ENCODE measurements around the gene ZMYND10. TPM values are rescaled to one million over a fixed set of nuclear protein-coding genes. Genes with fewer than 3 reads are reported as not detected.

Gene ZMYND10
- 4.2 TPM for polyA plus RNA-seq (ENCODE audit: insufficient read length)
- long read RNA-seq, donor 1, result 0 reads
- long read RNA-seq, donor 2, result 0 reads
- long read RNA-seq, donor 3, result 0 reads
- long read RNA-seq, donor 4, result 0 reads
- long read RNA-seq, donor 5, partial matches to known transcripts, result 0 of 2 reads
- long read RNA-seq, donor 5, other reads (novel, unspliced or antisense), result 0 of 2 reads
- long read RNA-seq, donor 6, result 0 reads
- long read RNA-seq, donor 7, partial matches to known transcripts, result 0 of 2 reads
- long read RNA-seq, donor 7, other reads (novel, unspliced or antisense), result 0 of 2 reads
- long read RNA-seq, donor 8, partial matches to known transcripts, result 0 of 2 reads
- long read RNA-seq, donor 8, other reads (novel, unspliced or antisense), result 0 of 2 reads

- no peak for DNase-seq
Observed at GRCh38 chr3:50345586-50346234, at the start of gene ZMYND10. TSS of gene ZMYND10 (minus strand) at chr3:50345732. CDS start at chr3:50345579, 153 bp downstream.

- DNase-seq, result no peak
Observed at GRCh38 chr3:50393061-50393460, 47.5 kb upstream of the ZMYND10 start.

GRCh38 chr3:50392101-50392715 lies 46.7 kb upstream of the ZMYND10 start:
- no peak for DNase-seq

GRCh38 chr3:50390508-50391224 lies 45.1 kb upstream of the ZMYND10 start:
- DNase-seq, result no peak

GRCh38 chr3:50389414-50389767 lies 43.9 kb upstream of the ZMYND10 start:
- no peak for DNase-seq

GRCh38 chr3:50388720-50389413 lies 43.3 kb upstream of the ZMYND10 start:
- no peak for DNase-seq

- DNase-seq, result no peak
Observed at GRCh38 chr3:50388016-50388719, 42.6 kb upstream of the ZMYND10 start.

- DNase-seq, result no peak
Observed at GRCh38 chr3:50385754-50386153, 40.2 kb upstream of the ZMYND10 start.

GRCh38 chr3:50383750-50384149 lies 38.2 kb upstream of the ZMYND10 start:
- DNase-seq, result no peak

- DNase-seq, result no peak
Observed at GRCh38 chr3:50382722-50383121, 37.2 kb upstream of the ZMYND10 start.

GRCh38 chr3:50381383-50381782 lies 35.9 kb upstream of the ZMYND10 start:
- DNase-seq, result no peak

- DNase-seq, result no peak
Observed at GRCh38 chr3:50380405-50381085, 35.0 kb upstream of the ZMYND10 start.

GRCh38 chr3:50378757-50379156 lies 33.2 kb upstream of the ZMYND10 start:
- no peak for DNase-seq

- no peak for DNase-seq
Observed at GRCh38 chr3:50378024-50378423, 32.5 kb upstream of the ZMYND10 start.

- no peak for DNase-seq
Observed at GRCh38 chr3:50375258-50375931, 29.9 kb upstream of the ZMYND10 start.

- DNase-seq, result no peak
Observed at GRCh38 chr3:50374363-50375257, 29.1 kb upstream of the ZMYND10 start.

- DNase-seq, result no peak
Observed at GRCh38 chr3:50373146-50374051, 27.9 kb upstream of the ZMYND10 start.

GRCh38 chr3:50372349-50372748 lies 26.8 kb upstream of the ZMYND10 start:
- DNase-seq, result no peak
